ENCODE measurements around the gene CMBL. TPM values are rescaled to one million over a fixed set of nuclear protein-coding genes. Genes with fewer than 3 reads are reported as not detected.
A peak's percentile ranks its signal among the peaks of the same experiment; 100 is the strongest.

CMBL gene
- total and polyA plus RNA-seq, 2 of the 13 experiments (the other 11 are each of a cell fraction or from before 2014, with no cell fraction given): 11.5 to 17.0 TPM

GRCh38 chr5:10353241-10354047 is 45.7 kb upstream of the CMBL start, which contains the start of gene MARCHF6 (continued):
- TF ChIP-seq, protein P1, sequence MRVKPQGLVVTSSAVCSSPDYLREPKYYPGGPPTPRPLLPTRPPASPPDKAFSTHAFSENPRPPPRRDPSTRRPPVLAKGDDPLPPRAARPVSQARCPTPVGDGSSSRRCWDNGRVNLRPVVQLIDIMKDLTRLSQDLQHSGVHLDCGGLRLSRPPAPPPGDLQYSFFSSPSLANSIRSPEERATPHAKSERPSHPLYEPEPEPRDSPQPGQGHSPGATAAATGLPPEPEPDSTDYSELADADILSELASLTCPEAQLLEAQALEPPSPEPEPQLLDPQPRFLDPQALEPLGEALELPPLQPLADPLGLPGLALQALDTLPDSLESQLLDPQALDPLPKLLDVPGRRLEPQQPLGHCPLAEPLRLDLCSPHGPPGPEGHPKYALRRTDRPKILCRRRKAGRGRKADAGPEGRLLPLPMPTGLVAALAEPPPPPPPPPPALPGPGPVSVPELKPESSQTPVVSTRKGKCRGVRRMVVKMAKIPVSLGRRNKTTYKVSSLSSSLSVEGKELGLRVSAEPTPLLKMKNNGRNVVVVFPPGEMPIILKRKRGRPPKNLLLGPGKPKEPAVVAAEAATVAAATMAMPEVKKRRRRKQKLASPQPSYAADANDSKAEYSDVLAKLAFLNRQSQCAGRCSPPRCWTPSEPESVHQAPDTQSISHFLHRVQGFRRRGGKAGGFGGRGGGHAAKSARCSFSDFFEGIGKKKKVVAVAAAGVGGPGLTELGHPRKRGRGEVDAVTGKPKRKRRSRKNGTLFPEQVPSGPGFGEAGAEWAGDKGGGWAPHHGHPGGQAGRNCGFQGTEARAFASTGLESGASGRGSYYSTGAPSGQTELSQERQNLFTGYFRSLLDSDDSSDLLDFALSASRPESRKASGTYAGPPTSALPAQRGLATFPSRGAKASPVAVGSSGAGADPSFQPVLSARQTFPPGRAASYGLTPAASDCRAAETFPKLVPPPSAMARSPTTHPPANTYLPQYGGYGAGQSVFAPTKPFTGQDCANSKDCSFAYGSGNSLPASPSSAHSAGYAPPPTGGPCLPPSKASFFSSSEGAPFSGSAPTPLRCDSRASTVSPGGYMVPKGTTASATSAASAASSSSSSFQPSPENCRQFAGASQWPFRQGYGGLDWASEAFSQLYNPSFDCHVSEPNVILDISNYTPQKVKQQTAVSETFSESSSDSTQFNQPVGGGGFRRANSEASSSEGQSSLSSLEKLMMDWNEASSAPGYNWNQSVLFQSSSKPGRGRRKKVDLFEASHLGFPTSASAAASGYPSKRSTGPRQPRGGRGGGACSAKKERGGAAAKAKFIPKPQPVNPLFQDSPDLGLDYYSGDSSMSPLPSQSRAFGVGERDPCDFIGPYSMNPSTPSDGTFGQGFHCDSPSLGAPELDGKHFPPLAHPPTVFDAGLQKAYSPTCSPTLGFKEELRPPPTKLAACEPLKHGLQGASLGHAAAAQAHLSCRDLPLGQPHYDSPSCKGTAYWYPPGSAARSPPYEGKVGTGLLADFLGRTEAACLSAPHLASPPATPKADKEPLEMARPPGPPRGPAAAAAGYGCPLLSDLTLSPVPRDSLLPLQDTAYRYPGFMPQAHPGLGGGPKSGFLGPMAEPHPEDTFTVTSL (CRISPR knock-in tag; IDR thresholded peaks at IDR 0.05; ENCODE audit: borderline replicate concordance): peak; percentile 35; the same call in 1 of the 2 replicates
- TF ChIP-seq, protein P2, sequence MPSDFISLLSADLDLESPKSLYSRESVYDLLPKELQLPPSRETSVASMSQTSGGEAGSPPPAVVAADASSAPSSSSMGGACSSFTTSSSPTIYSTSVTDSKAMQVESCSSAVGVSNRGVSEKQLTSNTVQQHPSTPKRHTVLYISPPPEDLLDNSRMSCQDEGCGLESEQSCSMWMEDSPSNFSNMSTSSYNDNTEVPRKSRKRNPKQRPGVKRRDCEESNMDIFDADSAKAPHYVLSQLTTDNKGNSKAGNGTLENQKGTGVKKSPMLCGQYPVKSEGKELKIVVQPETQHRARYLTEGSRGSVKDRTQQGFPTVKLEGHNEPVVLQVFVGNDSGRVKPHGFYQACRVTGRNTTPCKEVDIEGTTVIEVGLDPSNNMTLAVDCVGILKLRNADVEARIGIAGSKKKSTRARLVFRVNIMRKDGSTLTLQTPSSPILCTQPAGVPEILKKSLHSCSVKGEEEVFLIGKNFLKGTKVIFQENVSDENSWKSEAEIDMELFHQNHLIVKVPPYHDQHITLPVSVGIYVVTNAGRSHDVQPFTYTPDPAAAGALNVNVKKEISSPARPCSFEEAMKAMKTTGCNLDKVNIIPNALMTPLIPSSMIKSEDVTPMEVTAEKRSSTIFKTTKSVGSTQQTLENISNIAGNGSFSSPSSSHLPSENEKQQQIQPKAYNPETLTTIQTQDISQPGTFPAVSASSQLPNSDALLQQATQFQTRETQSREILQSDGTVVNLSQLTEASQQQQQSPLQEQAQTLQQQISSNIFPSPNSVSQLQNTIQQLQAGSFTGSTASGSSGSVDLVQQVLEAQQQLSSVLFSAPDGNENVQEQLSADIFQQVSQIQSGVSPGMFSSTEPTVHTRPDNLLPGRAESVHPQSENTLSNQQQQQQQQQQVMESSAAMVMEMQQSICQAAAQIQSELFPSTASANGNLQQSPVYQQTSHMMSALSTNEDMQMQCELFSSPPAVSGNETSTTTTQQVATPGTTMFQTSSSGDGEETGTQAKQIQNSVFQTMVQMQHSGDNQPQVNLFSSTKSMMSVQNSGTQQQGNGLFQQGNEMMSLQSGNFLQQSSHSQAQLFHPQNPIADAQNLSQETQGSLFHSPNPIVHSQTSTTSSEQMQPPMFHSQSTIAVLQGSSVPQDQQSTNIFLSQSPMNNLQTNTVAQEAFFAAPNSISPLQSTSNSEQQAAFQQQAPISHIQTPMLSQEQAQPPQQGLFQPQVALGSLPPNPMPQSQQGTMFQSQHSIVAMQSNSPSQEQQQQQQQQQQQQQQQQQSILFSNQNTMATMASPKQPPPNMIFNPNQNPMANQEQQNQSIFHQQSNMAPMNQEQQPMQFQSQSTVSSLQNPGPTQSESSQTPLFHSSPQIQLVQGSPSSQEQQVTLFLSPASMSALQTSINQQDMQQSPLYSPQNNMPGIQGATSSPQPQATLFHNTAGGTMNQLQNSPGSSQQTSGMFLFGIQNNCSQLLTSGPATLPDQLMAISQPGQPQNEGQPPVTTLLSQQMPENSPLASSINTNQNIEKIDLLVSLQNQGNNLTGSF (CRISPR knock-in tag; IDR thresholded peaks at IDR 0.05): no peak
- TF ChIP-seq, protein P3, sequence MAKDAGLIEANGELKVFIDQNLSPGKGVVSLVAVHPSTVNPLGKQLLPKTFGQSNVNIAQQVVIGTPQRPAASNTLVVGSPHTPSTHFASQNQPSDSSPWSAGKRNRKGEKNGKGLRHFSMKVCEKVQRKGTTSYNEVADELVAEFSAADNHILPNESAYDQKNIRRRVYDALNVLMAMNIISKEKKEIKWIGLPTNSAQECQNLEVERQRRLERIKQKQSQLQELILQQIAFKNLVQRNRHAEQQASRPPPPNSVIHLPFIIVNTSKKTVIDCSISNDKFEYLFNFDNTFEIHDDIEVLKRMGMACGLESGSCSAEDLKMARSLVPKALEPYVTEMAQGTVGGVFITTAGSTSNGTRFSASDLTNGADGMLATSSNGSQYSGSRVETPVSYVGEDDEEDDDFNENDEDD (CRISPR knock-in tag; IDR thresholded peaks at IDR 0.05; ENCODE audit: borderline replicate concordance): peak; percentile 59
- TF ChIP-seq ZNF510 (CRISPR knock-in tag; IDR thresholded peaks at IDR 0.05; ENCODE audit: low read depth) (no peak), PAF1 (CRISPR knock-in tag; IDR thresholded peaks at IDR 0.05) (no peak), ZNF143 (CRISPR knock-in tag; IDR thresholded peaks at IDR 0.05) (no peak; the same call in 1 of the 2 replicates), HNRNPL (IDR thresholded peaks at IDR 0.05; ENCODE audit: low read depth, low read length) (0 out of 2 replicates have a peak, but pooled peaks have one; percentile 33)
- TF ChIP-seq, protein P4, sequence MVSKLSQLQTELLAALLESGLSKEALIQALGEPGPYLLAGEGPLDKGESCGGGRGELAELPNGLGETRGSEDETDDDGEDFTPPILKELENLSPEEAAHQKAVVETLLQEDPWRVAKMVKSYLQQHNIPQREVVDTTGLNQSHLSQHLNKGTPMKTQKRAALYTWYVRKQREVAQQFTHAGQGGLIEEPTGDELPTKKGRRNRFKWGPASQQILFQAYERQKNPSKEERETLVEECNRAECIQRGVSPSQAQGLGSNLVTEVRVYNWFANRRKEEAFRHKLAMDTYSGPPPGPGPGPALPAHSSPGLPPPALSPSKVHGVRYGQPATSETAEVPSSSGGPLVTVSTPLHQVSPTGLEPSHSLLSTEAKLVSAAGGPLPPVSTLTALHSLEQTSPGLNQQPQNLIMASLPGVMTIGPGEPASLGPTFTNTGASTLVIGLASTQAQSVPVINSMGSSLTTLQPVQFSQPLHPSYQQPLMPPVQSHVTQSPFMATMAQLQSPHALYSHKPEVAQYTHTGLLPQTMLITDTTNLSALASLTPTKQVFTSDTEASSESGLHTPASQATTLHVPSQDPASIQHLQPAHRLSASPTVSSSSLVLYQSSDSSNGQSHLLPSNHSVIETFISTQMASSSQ (IDR thresholded peaks at IDR 0.05; ENCODE audit: low read depth): no peak
- TF ChIP-seq, protein P4 (CRISPR knock-in tag; IDR thresholded peaks at IDR 0.05; ENCODE audit: borderline replicate concordance): no peak

Data from HepG2 (cell line).